ENCODE results near the gene CD93. TPM values are rescaled to one million over a fixed set of nuclear protein-coding genes. Genes with fewer than 3 reads are reported as not detected.

CD93 gene
- total and polyA plus RNA-seq, 4 donors, result 1.5 to 16.0 (median 11.9) TPM

GRCh38 chr20:23061734-23062561 is 24.2 kb downstream of the CD93 start:
- 36% methylated on average over 8 of the region's 8 CpGs for WGBS
- TF ChIP-seq, protein P1, sequence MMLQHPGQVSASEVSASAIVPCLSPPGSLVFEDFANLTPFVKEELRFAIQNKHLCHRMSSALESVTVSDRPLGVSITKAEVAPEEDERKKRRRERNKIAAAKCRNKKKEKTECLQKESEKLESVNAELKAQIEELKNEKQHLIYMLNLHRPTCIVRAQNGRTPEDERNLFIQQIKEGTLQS (IDR thresholded peaks at IDR 0.05), result no peak
- TF ChIP-seq NR2F2 (IDR thresholded peaks at IDR 0.05), result peak; percentile 64
- TF ChIP-seq, protein P2, sequence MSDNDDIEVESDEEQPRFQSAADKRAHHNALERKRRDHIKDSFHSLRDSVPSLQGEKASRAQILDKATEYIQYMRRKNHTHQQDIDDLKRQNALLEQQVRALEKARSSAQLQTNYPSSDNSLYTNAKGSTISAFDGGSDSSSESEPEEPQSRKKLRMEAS (IDR thresholded peaks at IDR 0.05), result no peak
- TF ChIP-seq HNF4G (IDR thresholded peaks at IDR 0.05), result no peak
- TF ChIP-seq HNF4A (conservative IDR thresholded peaks at IDR 0.05), result no peak
- TF ChIP-seq, protein P3, sequence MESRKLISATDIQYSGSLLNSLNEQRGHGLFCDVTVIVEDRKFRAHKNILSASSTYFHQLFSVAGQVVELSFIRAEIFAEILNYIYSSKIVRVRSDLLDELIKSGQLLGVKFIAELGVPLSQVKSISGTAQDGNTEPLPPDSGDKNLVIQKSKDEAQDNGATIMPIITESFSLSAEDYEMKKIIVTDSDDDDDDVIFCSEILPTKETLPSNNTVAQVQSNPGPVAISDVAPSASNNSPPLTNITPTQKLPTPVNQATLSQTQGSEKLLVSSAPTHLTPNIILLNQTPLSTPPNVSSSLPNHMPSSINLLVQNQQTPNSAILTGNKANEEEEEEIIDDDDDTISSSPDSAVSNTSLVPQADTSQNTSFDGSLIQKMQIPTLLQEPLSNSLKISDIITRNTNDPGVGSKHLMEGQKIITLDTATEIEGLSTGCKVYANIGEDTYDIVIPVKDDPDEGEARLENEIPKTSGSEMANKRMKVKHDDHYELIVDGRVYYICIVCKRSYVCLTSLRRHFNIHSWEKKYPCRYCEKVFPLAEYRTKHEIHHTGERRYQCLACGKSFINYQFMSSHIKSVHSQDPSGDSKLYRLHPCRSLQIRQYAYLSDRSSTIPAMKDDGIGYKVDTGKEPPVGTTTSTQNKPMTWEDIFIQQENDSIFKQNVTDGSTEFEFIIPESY (IDR thresholded peaks at IDR 0.05), result no peak
- TF ChIP-seq RXRA (IDR thresholded peaks at IDR 0.05), result peak; percentile 18 to 30
- no peak for TF ChIP-seq TAF1 (conservative IDR thresholded peaks at IDR 0.05)
- TF ChIP-seq YY1 (IDR thresholded peaks at IDR 0.05), result no peak
- TF ChIP-seq SP1 (IDR thresholded peaks at IDR 0.05), result peak; percentile 29
- no peak for TF ChIP-seq EGR1 (IDR thresholded peaks at IDR 0.05; ENCODE audit: low read depth in 2 of 2)
- TF ChIP-seq, protein P4, sequence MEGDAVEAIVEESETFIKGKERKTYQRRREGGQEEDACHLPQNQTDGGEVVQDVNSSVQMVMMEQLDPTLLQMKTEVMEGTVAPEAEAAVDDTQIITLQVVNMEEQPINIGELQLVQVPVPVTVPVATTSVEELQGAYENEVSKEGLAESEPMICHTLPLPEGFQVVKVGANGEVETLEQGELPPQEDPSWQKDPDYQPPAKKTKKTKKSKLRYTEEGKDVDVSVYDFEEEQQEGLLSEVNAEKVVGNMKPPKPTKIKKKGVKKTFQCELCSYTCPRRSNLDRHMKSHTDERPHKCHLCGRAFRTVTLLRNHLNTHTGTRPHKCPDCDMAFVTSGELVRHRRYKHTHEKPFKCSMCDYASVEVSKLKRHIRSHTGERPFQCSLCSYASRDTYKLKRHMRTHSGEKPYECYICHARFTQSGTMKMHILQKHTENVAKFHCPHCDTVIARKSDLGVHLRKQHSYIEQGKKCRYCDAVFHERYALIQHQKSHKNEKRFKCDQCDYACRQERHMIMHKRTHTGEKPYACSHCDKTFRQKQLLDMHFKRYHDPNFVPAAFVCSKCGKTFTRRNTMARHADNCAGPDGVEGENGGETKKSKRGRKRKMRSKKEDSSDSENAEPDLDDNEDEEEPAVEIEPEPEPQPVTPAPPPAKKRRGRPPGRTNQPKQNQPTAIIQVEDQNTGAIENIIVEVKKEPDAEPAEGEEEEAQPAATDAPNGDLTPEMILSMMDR (IDR thresholded peaks at IDR 0.05; ENCODE audit: low read depth, low read length, missing input control), result peak; percentile 35
- TF ChIP-seq FOXA2 (IDR thresholded peaks at IDR 0.05), result no peak
- TF ChIP-seq, protein P5, sequence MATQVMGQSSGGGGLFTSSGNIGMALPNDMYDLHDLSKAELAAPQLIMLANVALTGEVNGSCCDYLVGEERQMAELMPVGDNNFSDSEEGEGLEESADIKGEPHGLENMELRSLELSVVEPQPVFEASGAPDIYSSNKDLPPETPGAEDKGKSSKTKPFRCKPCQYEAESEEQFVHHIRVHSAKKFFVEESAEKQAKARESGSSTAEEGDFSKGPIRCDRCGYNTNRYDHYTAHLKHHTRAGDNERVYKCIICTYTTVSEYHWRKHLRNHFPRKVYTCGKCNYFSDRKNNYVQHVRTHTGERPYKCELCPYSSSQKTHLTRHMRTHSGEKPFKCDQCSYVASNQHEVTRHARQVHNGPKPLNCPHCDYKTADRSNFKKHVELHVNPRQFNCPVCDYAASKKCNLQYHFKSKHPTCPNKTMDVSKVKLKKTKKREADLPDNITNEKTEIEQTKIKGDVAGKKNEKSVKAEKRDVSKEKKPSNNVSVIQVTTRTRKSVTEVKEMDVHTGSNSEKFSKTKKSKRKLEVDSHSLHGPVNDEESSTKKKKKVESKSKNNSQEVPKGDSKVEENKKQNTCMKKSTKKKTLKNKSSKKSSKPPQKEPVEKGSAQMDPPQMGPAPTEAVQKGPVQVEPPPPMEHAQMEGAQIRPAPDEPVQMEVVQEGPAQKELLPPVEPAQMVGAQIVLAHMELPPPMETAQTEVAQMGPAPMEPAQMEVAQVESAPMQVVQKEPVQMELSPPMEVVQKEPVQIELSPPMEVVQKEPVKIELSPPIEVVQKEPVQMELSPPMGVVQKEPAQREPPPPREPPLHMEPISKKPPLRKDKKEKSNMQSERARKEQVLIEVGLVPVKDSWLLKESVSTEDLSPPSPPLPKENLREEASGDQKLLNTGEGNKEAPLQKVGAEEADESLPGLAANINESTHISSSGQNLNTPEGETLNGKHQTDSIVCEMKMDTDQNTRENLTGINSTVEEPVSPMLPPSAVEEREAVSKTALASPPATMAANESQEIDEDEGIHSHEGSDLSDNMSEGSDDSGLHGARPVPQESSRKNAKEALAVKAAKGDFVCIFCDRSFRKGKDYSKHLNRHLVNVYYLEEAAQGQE (IDR thresholded peaks at IDR 0.05), result no peak
- peak; percentile 45 to 58 for TF ChIP-seq JUND (IDR thresholded peaks at IDR 0.05)
- peak; percentile 44 to 61 for TF ChIP-seq RAD21 (IDR thresholded peaks at IDR 0.05)
- Histone ChIP-seq H3K36me3 (ENCODE audit: control insufficient read depth in 4 of 4, insufficient read depth in 3 of 4, low read depth in 1 of 4, low read length in 3 of 4) (no peaks in the 10 kb centered on the region), H3K4me1 (ENCODE audit: control insufficient read depth in 4 of 4, insufficient read depth in 4 of 4, low read length in 3 of 4) (no peaks in the 10 kb centered on the region), H3K27ac (ENCODE audit: low read depth in 1 of 2, low read length in 2 of 2) (peak overlapping the region; percentile 28 to 50), H3K9me3 (ENCODE audit: control insufficient read depth in 4 of 4, low read length in 3 of 4) (peaks cover 0 to 3% (median under 1%) of the 10 kb centered on the region in 4 donors), H3K27me3 (ENCODE audit: control insufficient read depth in 4 of 4, insufficient read depth in 4 of 4, low read length in 3 of 4) (peaks cover 0 to 2% (median under 1%) of the 10 kb centered on the region in 4 donors), H3K4me3 (ENCODE audit: low read depth in 1 of 3, low read length in 3 of 3) (no peak overlapping the region), H3K9ac (ENCODE audit: low read depth in 1 of 2, low read length in 2 of 2) (no peak overlapping the region)
- no peak for DNase-seq (ENCODE audit: low spot score)
